Lower leg skin (tissue), 3 donors: ENCODE results near the gene NFYC.

Experiments used
- CTCF ChIP-seq, 3 donors: fragments of 450-650 bp; IDR thresholded peaks; one replicate each; pipeline ENCODE4 v1.5.1; 2016; ENCODE audit warnings: antibody characterized with exemption in 3 of 3, mild to moderate bottlenecking in 3 of 3, moderate library complexity in 2 of 3
- POLR2A ChIP-seq, 2 donors: fragments of 450-650 bp; IDR thresholded peaks; one replicate each; pipeline ENCODE4 v1.6.1; 2016 to 2017; ENCODE audit warnings: antibody characterized with exemption in 2 of 2, mild to moderate bottlenecking in 1 of 2, moderate library complexity in 1 of 2

DNA sequence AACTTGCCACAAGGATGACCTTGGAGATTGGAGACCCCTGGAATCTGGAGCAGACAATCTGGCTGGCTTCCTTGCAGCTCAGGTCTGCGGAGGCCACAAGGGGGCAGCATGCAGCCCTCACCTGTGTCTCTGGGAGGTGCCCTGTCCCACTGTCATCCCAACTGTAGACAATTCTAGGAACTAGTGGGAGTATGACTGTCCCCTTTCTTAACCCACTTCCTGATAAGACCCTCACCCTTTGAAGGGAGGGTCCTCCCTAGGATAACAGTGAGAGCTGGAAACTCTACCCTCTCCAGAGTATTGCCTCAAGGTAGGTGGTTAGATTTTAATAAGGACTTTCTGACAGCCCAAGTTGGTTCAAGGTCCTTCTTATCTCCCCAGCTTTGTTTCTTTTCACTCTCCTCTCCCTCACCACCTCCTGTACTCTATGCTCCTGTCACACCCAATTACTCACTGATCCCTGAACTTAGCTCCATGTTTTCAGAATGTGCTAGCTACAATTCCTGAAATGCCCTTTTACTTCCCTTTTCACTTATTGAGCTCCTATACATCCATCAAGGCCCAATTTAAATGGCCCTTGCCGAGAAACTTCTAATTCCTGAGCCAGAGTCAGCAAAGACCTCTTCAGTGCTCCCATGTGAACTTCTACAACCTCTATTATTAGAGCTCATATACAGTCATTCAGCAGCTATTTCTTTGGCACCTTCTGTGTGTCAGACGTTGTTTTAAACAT is 82.9 kb downstream of the NFYC start:
- TF ChIP-seq CTCF (IDR thresholded peaks at IDR 0.05) (no peak), POLR2A (IDR thresholded peaks at IDR 0.05) (no peak)
